HG03108 (cell line): ENCODE results near the gene LBH.

ENCODE experiments used
- ATAC-seq: cut with Tn5 transposase; IDR thresholded peaks from one replicate; pipeline ENCODE4 v1.9.1; 2021; ENCODE audit warnings: moderate library complexity; ENCODE audit not compliant: unreplicated experiment

LBH gene

GRCh38 chr2:30300456-30301221 is 69.3 kb downstream of the LBH start:
- ATAC-seq = no peak

- ATAC-seq = no peak
Measured at GRCh38 chr2:30301551-30301950, 70.2 kb downstream of the LBH start.

GRCh38 chr2:30302566-30302965 is 71.2 kb downstream of the LBH start:
- no peak for ATAC-seq

GRCh38 chr2:30303095-30303494 is 71.8 kb downstream of the LBH start:
- no peak for ATAC-seq

- no peak for ATAC-seq
Measured at GRCh38 chr2:30305235-30305634, 73.9 kb downstream of the LBH start.

GRCh38 chr2:30306522-30306921 is 75.2 kb downstream of the LBH start:
- ATAC-seq = no peak

GRCh38 chr2:30308280-30308679 is 76.9 kb downstream of the LBH start:
- no peak for ATAC-seq
